Suprapubic skin (tissue), 2 donors: Measurements from ENCODE around the gene PIP5KL1.

ENCODE experiments used
- EP300 ChIP-seq: sonication (generic); formaldehyde crosslinking; IDR thresholded peaks from one replicate; pipeline ENCODE4 v1.6.1; 2017; ENCODE audit warnings: antibody characterized with exemption
- POLR2A ChIP-seq, 2 donors: fragments of 450-650 bp; IDR thresholded peaks; one replicate each; pipeline ENCODE4 v1.6.1; 2017; ENCODE audit warnings: antibody characterized with exemption in 2 of 2, mild to moderate bottlenecking in 2 of 2, moderate library complexity in 2 of 2

- TF ChIP-seq POLR2A (IDR thresholded peaks at IDR 0.05) (no peak), EP300 (no peak)
These were observed 4.4 kb upstream of the PIP5KL1 start for GRCh38 chr9:127934986-127935385.
